Stimulated activated naive CD8-positive, alpha-beta T cell treated with anti-CD3 and anti-CD28 coated beads, Interleukin-15, amount 100 ng/mL, for 72 hours (primary cell): ENCODE measurements around the gene MED14.

Experiments used
- ATAC-seq: fragments of 150-1000 bp; cut with Tn5 transposase; 2 replicates; pipeline ENCODE4 v1.10.0; 2021; ENCODE audit warnings: mild to moderate bottlenecking, moderate library complexity
- DNase-seq, 2 donors: peaks; one replicate each; pipeline ENCODE4 v3.0.0; 2021 to 2022
- H3K27ac Mint-ChIP-seq, 2 donors: one replicate each; pipeline ENCODE4 v1.8.0; 2022; ENCODE audit warnings: mild to moderate bottlenecking in 2 of 2, mixed read lengths in 2 of 2, moderate library complexity in 2 of 2
- H3K27me3 Mint-ChIP-seq: one replicate; pipeline ENCODE4 v1.8.0; 2022; ENCODE audit warnings: mixed read lengths
- H3K4me1 Mint-ChIP-seq: one replicate; pipeline ENCODE4 v1.8.0; 2022; ENCODE audit warnings: mild to moderate bottlenecking, mixed read lengths
- H3K4me3 Mint-ChIP-seq, 2 donors: one replicate each; pipeline ENCODE4 v1.8.0; 2022; ENCODE audit warnings: mild to moderate bottlenecking in 2 of 2, mixed read lengths in 2 of 2, moderate library complexity in 1 of 2
- H3K9me3 Mint-ChIP-seq, 2 donors: one replicate each; pipeline ENCODE4 v1.8.0; 2022; ENCODE audit warnings: mixed read lengths in 2 of 2

Gene MED14

DNA sequence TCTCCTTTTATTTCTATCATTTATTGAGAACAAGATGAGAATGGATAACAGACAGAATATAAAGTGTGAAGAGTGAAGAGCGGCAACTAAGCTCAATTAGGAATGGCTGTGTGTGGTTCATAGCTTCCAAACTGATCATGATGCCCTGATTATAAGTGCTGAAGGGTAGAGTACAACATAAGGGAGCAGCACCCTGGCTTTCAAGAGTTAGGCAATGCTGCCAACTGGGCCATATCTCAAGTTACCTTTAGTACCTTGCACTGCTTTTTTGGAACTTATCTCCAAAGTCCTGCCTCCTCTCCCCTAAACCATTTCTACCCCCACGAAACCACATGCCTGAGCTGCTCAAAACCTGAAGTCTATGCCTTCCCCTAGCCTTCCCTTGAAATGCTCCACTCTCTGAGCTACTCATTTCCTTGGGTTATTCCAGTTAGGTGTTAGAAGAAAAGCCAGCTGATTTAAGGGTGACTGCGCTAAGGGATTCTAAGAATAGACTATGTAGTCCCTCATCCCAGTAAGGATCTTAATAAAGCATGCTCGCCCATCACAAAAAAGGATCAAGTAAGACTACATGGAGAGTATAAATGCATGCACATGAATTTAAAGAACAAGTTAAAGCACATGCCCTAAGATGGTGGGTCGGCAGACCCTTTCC is 29.6 kb downstream of the MED14 start:
- H3K9me3 Mint-ChIP-seq: no peaks in the 10 kb centered on the region
- ATAC-seq (no peak), DNase-seq (no peak)
- no peaks in the 10 kb centered on the region for H3K4me1 Mint-ChIP-seq
- no peak overlapping the region for H3K27ac Mint-ChIP-seq
- H3K4me3 Mint-ChIP-seq: no peak overlapping the region
- H3K27me3 Mint-ChIP-seq: no peaks in the 10 kb centered on the region

DNA sequence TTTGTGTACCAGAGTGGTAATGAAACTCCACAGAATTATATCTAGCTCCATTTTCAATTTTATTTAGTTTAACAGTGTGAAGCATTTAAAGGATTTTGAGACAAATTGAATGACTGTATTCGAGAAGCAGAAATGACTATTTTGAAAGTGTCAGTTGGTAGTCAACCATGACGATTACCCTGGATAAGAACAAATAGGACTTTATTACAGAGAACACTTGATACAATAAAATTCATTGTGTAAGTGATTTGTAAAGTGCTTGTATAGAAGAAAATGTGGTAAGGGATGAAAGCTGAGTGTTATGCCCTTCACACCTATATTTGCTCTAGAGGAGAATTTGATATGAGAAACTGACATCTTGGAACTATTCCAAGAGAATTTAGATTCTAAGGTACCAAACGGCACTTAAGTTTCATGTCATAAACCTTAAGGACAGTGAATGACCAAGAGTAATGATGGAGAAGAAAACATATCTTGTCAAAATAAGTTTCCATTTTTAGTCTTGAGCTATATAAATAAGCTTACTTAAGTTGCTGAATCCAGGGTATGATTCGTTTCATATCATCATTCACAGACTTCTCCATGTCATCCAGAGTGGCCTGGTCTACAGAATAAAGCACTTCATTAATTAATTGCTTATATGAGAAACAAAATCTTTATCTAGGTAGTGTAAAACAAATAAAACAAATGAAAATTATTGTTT is 34.6 kb downstream of the MED14 start:
- DNase-seq: no peak
- no peak for ATAC-seq
- Mint-ChIP-seq H3K4me1 (no peaks in the 10 kb centered on the region), H3K27me3 (no peaks in the 10 kb centered on the region), H3K4me3 (no peak overlapping the region), H3K27ac (no peak overlapping the region), H3K9me3 (no peaks in the 10 kb centered on the region)

DNA sequence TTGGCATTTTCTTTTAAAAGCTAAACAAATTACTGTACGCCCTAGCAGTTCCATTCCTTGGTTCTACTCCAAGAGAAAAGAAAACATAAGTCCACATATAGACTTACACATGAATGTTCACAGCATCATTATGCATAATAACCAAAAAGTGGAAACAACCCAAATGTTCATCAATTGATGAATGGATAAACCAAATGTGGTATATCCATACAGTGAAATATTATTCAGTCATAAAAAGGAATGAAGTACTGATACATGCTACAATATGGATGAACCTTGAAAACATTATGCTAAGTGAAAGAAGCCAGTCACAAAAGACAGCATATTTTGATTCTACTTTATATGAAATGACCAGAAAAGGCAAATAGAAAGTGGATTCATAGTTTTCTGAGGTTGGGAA is 36.5 kb downstream of the MED14 start:
- Mint-ChIP-seq H3K9me3 (no peaks in the 10 kb centered on the region), H3K4me3 (no peak overlapping the region), H3K27me3 (no peaks in the 10 kb centered on the region), H3K27ac (no peak overlapping the region), H3K4me1 (no peaks in the 10 kb centered on the region)
- DNase-seq (no peak), ATAC-seq (no peak)

DNA sequence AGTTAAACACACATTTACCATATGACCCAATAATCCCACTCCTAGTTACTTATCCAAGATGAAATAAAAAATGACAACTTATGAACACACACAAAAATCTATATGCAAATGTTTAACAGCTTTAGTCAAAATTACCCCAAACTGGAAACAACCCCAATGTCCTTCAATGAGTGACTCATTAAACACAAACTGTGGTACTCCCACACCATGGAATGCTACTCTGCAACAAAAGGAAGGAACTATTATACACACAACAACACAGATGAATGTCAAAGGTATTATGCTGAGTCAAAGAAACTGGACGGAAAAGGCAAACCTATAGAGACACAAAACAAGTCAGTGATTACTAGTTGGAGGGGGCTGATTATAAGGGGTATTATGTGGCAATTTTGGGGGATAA is 40.5 kb downstream of the MED14 start:
- Mint-ChIP-seq H3K27ac (peak overlapping the region in 1 of 2 donors; percentile 46), H3K4me3 (no peak overlapping the region), H3K9me3 (no peaks in the 10 kb centered on the region), H3K27me3 (no peaks in the 10 kb centered on the region), H3K4me1 (no peaks in the 10 kb centered on the region)
- ATAC-seq (no peak), DNase-seq (no peak)

DNA sequence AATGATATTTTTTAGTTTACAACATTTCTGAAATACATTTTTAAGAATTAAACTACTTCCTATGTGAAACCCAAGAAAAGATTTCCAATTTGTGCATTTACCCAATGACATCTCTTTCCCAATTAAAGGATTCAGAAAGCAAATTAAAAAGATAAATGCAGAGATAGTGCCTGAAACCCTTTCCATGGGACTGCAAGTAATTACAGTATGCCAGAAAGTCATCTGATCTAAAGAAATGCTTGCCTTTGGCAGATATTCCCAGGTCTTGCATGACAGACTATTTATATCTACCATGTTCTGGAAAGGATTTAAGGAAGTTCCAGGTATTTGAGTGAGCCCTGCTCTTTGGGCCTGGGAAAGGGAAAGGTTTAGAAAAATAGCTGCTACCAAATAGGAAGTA is 46.4 kb downstream of the MED14 start:
- H3K27me3 Mint-ChIP-seq: no peaks in the 10 kb centered on the region
- no peak overlapping the region for H3K4me3 Mint-ChIP-seq
- no peak for ATAC-seq
- peaks cover 15% of the 10 kb centered on the region for H3K4me1 Mint-ChIP-seq
- DNase-seq: no peak
- H3K27ac Mint-ChIP-seq: no peak overlapping the region
- H3K9me3 Mint-ChIP-seq: no peaks in the 10 kb centered on the region

DNA sequence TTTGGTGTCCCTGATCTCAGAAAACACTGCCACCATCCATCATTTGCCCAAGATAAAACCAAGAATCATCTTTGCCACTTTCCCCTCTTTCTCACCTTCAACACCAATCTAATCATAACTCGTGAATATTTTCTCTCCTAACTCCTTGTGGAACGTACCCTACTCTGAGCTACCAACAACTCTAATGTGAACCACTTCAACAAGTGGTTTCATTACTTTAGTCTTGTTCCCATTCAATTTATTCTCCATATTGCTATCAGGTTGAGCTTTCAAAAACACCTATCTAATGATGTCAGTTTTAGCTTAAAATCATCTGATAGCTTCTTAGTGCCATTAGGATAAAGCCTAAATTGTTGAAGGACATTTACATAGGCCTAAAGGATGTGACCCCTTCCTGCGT is 48.2 kb downstream of the MED14 start:
- no peaks in the 10 kb centered on the region for H3K27me3 Mint-ChIP-seq
- H3K9me3 Mint-ChIP-seq: no peaks in the 10 kb centered on the region
- no peak for DNase-seq
- peaks cover 15% of the 10 kb centered on the region for H3K4me1 Mint-ChIP-seq
- H3K4me3 Mint-ChIP-seq: no peak overlapping the region
- H3K27ac Mint-ChIP-seq: no peak overlapping the region
- ATAC-seq: no peak

DNA sequence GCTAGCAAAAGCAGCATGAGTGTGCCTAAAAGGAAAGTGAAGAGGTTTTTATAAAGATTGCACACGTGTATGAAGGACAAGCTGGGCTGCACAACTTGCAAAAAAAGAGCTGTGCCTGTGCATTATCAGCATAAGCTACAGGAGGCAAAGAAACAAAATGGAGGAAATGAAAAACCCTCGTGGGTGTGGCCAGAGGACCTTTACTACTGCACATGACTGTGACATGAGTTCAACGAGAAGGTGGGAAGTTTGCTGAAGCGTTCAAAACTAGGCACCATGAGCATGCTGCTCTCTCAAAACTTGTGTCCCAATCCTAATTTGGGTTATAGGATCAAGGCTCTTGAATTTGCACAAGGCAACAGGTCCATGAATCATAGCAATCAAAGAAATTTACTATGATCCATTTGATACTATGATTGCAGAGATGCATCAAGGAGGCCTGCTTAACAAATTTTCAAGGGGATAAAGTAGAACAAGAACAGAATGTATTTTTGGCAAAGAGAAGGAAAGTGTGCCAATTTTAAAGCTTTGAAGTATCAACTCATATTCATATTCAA is 49.9 kb downstream of the MED14 start:
- ATAC-seq (no peak), DNase-seq (no peak)
- H3K27ac Mint-ChIP-seq: peak overlapping the region in 1 of 2 donors; percentile 72
- no peaks in the 10 kb centered on the region for H3K27me3 Mint-ChIP-seq
- H3K4me3 Mint-ChIP-seq: no peak overlapping the region
- no peaks in the 10 kb centered on the region for H3K9me3 Mint-ChIP-seq
- peaks cover 15% of the 10 kb centered on the region for H3K4me1 Mint-ChIP-seq

DNA sequence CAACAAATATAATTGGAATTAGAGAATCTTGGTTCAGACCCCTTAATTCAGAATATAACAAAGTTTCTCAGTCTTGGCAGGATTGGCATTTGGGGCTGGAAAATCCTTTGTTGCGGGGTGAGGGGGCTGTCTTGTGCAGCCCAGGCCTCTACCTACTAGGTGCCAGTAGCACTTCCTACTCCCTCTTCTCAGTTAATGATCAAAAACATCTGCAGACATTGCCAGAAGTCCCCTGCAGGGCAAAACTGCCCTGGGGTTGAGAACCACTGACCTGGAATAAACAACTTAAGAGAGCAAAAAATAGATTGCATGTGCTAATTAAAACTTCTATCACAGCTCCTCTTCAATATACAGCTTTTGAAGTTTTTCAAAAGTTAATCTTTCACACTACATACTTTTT is 51.2 kb downstream of the MED14 start:
- Mint-ChIP-seq H3K9me3 (no peaks in the 10 kb centered on the region), H3K27ac (no peak overlapping the region), H3K4me1 (peaks cover 15% of the 10 kb centered on the region)

DNA sequence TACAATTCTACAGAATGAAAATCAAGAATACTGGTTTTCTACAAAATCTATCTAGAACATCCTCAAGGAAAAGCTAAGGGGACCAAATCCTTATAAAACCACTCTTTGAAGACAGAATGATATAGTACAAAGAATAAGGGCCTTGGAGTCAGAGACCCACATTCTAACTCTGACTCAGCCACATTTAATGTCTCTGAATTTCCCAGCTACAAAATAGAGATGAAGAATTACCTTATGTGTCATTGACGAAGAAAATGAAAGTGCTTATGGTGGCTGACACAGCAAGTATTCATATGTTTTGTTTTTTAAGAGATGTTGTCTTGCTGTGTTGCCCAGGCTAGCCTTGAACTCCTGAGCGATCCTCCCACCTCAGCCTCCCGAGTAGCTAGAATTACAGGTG is 52.1 kb downstream of the MED14 start:
- ATAC-seq (no peak), DNase-seq (no peak)
- no peaks in the 10 kb centered on the region for H3K9me3 Mint-ChIP-seq
- no peaks in the 10 kb centered on the region for H3K27me3 Mint-ChIP-seq
- no peak overlapping the region for H3K4me3 Mint-ChIP-seq
- peaks cover 15% of the 10 kb centered on the region for H3K4me1 Mint-ChIP-seq
- H3K27ac Mint-ChIP-seq: no peak overlapping the region

More for the DNA sequence above, 51.2 kb downstream of the MED14 start:
- Mint-ChIP-seq H3K27me3 (no peaks in the 10 kb centered on the region), H3K4me3 (no peak overlapping the region)
- DNase-seq (no peak), ATAC-seq (no peak)

DNA sequence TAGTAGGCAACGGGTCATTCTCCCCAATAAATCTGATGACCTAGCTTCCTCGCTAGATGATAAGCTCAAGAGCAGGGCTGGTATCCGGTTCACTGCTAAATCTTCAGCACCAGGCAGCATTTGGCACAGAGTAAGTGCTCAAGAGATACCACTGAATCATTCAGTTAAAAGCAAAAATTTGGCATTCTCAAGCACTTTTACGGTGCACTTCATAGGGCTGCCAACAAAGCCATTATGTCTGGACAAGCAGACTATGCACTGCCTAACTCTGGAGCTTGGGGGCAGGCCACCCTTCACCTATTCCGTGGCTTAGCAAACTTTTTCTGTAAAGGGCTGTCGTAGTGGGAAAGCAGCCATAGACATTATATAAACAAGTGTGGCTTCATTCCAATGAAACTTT is 64.2 kb downstream of the MED14 start:
- no peak for ATAC-seq
- DNase-seq: no peak
- H3K9me3 Mint-ChIP-seq: no peaks in the 10 kb centered on the region
- no peak overlapping the region for H3K4me3 Mint-ChIP-seq
- no peak overlapping the region for H3K27ac Mint-ChIP-seq
- no peaks in the 10 kb centered on the region for H3K4me1 Mint-ChIP-seq
- no peaks in the 10 kb centered on the region for H3K27me3 Mint-ChIP-seq

DNA sequence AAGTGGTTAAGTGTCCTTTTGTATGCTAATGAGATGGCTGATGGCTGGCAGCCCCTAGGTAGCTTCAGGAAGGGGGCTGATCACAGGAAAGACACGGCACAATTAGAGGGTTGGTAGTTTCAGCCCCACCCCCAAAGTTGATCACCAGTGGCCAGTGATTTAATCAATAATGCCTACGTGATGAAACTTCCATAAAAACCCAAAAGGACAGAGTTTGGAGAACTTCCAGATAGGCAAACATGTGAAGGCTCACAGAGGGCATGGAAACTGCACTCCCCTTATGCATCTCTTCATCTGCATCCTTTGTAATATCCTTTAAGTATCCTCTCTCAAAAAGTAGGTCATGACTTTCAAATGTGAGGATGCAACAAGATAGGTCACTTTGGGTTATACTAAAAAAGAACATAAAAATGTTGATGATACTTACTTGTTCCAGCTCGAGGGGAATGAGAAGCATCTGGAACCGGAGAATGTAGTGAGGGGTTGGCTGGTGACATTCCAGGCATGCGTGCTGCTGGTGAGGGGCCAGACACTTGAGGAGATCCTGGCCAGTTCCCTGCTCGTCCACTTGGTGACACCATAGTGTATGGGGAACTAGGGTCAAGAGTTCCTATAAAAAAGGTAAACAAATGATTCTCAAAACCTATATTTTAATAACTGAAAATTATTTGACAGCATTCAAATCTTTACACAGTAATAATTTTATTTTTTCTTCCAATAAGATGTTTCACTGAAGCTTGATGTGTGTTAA is 71.3 kb downstream of the MED14 start:
- DNase-seq (no peak), ATAC-seq (no peak)
- no peaks in the 10 kb centered on the region for H3K27me3 Mint-ChIP-seq
- peak overlapping the region in 1 of 2 donors; percentile 72 for H3K27ac Mint-ChIP-seq
- H3K9me3 Mint-ChIP-seq: no peaks in the 10 kb centered on the region
- H3K4me3 Mint-ChIP-seq: no peak overlapping the region
- peaks cover 6% of the 10 kb centered on the region for H3K4me1 Mint-ChIP-seq

DNA sequence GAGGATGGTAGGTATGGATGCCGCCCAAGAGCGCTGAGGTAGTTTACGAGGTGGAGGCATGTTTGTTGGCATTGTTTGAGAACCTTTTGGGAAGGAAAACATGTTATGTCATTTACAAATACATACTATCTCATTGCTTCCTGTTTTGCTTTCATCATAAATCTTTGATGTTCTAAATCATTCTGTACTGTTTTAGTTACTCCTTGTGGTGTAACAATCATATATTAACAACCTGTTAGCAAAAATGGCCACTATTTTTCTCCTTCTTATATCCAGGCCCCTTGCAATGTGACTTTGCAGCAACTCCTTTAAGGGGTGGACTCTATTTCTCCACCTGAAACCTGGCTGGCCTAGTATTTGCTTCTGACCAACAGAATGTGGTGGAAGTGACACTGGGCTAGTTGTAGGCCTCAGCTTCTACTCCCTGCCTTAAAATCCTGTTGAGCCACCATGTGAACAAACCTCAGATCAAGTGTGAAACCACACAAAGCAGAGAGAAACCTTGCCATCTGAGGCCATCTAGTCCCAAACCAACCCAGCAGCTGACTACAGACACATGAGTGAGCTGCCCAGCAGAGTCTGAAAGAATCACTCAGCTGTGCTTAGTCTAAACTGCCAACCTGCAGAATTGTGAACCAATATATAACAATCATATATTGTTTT is 72.1 kb downstream of the MED14 start:
- Mint-ChIP-seq H3K9me3 (no peaks in the 10 kb centered on the region), H3K4me1 (peaks cover 6% of the 10 kb centered on the region), H3K4me3 (no peak overlapping the region), H3K27me3 (no peaks in the 10 kb centered on the region), H3K27ac (no peak overlapping the region)
- no peak for ATAC-seq
- no peak for DNase-seq

DNA sequence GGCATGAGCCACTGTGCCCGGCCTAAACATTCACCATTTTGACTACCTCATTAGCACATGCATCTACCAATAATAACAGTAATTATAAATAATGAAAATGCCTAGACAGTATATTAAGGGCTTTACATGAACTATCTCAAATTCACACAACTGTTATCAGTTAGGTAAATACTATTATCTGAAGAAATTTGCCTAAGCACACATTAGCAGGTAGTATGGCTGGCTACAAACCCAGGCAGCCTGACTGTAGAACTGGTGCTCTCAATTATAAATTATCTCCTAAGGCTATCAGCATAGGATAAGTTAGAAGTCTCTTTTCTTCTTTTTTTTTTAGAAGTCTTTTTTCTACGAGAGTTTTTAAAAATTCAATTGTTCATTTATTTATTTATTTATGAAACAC is 73.9 kb downstream of the MED14 start:
- DNase-seq: no peak

DNA sequence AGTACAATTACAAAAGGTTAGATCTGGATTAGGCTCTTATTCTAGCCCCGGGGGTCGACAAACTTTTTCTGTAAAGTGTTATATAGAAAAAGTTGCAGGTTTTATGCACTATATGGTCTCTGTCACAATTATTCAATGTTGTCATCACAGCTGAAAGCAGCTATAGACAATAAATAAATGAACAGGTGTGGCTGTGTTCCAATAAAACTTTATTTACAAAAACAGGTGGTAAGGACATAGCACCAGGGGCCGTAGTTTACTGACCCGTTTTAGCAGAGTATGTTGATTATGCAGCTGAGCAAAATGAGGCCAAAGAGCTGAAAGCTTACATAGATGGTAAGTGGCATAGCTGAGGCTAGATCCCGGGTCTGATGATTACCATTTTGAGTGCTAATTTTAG is 75.0 kb downstream of the MED14 start:
- Mint-ChIP-seq H3K9me3 (no peaks in the 10 kb centered on the region), H3K27ac (no peak overlapping the region), H3K4me1 (peaks cover 6% of the 10 kb centered on the region), H3K27me3 (no peaks in the 10 kb centered on the region), H3K4me3 (no peak overlapping the region)
- DNase-seq: no peak
- no peak for ATAC-seq

More for the DNA sequence above, 73.9 kb downstream of the MED14 start:
- Mint-ChIP-seq H3K9me3 (no peaks in the 10 kb centered on the region), H3K4me1 (peaks cover 6% of the 10 kb centered on the region), H3K27ac (no peak overlapping the region), H3K27me3 (no peaks in the 10 kb centered on the region), H3K4me3 (no peak overlapping the region)
- ATAC-seq: no peak

DNA sequence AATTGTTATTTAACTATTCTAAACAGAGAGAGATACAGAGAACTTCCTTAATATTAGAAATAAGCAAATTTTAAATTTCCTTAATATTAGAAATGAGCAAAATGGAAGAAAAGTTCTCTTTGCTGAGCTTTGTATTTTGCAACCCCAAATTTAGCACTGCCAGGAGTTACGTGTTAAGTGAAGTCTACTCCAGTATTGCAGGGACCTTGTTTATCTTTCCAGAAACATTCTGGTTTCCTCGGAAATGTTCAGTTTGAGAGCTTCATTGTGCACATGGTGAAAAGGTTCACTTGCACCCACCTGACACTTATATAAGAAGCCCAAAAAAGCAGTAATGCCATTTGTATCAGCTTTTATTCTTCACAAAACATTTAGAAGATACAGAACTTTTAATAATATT is 81.8 kb downstream of the MED14 start:
- Mint-ChIP-seq H3K4me1 (peaks cover 6% of the 10 kb centered on the region), H3K27me3 (no peaks in the 10 kb centered on the region), H3K9me3 (no peaks in the 10 kb centered on the region), H3K4me3 (no peak overlapping the region), H3K27ac (no peak overlapping the region)
- no peak for ATAC-seq
- DNase-seq: no peak
